Measurements from ENCODE around the gene MGAT5B.

The MGAT5B gene

DNA sequence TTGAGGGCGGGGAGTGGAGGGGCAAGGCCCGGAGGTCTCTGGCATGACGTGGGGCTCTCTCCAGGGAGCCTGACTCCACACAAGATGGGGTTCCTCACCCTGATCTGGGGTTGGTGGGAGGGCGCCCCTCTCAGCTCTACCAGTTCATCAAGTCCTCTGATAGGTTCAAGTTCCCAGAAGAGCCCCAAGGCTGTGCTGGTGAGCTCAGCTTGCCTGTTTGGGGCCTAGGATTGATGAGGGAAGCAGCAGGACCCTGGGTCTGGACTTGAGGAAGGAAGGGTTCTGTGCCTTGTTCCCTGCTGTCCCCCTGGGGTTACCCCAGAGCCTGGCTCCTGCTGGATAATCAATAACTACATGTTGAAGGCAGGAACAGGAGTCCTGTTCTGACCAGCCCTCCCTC is 3.5 kb downstream of the MGAT5B start:
- TF ChIP-seq, protein P1, sequence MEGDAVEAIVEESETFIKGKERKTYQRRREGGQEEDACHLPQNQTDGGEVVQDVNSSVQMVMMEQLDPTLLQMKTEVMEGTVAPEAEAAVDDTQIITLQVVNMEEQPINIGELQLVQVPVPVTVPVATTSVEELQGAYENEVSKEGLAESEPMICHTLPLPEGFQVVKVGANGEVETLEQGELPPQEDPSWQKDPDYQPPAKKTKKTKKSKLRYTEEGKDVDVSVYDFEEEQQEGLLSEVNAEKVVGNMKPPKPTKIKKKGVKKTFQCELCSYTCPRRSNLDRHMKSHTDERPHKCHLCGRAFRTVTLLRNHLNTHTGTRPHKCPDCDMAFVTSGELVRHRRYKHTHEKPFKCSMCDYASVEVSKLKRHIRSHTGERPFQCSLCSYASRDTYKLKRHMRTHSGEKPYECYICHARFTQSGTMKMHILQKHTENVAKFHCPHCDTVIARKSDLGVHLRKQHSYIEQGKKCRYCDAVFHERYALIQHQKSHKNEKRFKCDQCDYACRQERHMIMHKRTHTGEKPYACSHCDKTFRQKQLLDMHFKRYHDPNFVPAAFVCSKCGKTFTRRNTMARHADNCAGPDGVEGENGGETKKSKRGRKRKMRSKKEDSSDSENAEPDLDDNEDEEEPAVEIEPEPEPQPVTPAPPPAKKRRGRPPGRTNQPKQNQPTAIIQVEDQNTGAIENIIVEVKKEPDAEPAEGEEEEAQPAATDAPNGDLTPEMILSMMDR (IDR thresholded peaks at IDR 0.05), result no peak
- H3K4me3 ChIP-seq, result no peak overlapping the region
- no peak overlapping the region for H3K27ac ChIP-seq
- DNase-seq (ENCODE audit: low spot score), result no peak

DNA sequence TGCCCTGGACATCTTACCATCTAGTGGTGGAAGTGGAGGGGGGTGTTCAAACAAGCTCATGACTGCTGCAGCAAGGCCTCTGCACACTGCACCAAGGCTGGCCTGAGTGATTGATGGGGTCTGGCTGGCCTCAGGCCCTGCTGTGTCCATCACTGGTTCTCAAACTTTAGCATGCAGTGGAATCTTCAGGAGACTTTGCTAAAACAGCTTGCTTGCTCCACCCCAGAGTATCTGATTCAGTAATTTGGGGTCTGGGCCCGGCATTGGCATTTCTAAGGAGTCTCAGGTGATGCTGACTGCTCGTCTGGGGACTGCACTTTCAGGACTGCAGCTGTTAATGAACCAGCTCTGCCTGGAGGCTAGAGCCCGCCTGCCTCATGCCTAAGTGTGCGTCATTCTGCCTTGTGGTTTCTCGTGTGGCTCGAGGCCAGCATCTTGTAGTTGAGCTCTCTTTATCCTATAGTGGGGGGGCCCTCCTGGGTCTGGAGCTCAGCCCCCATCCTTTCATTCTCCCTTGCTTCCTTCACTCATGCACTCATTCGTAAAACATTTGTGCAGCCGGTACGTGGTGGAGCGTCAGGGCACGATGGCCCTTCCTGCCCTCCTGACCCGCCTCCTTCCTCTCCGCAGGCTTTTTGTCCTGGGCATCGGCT is 4.1 kb downstream of the MGAT5B start:
- TF ChIP-seq, protein P1 (IDR thresholded peaks at IDR 0.05), result no peak
- Histone ChIP-seq H3K4me3 (no peak overlapping the region), H3K27ac (no peak overlapping the region)
- DNase-seq (ENCODE audit: low spot score), result no peak

DNA sequence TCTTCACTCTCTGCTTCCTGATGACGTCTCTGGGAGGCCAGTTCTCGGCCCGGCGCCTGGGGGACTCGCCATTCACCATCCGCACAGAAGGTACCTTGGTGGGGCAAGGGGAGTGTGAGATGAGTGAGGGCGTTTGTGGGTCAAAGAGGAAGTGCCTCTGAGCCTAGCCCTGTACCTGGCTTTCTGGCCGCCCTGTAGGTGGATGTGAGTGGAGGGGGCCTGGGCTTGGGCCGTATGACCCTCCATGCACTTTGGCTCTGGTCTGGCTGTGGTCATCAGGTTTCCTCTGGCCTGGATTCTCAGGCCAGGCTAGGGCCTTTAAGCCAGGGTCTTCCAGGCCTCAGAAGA is 4.6 kb downstream of the MGAT5B start:
- Histone ChIP-seq H3K27ac (no peak overlapping the region), H3K4me3 (no peak overlapping the region)
- TF ChIP-seq, protein P1 (IDR thresholded peaks at IDR 0.05), result no peak

DNA sequence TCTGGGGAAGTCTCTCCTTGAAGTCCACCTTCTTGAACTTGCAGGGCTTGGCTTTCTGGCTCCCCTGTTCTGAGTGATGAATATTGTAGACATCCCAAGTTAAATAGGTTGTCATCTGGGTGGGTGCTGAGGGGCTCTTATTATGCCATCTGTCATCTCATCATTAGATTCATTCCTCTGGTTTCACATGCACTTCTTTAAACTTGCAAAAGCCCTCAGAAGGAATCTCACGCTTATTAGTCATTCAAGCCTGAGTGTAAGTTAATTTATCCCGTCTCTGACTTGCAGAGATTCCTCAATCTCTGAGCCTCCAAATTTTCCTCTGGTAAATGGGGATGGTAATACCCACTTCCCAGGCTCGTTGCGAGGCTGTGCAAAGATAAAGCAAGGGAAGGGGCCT is 5.7 kb downstream of the MGAT5B start:
- Histone ChIP-seq H3K27ac (no peak overlapping the region), H3K4me3 (no peak overlapping the region)
- no peak for DNase-seq (ENCODE audit: low spot score)
- TF ChIP-seq, protein P1 (IDR thresholded peaks at IDR 0.05), result no peak

More for the DNA sequence above, 4.6 kb downstream of the MGAT5B start:
- no peak for DNase-seq (ENCODE audit: low spot score)

DNA sequence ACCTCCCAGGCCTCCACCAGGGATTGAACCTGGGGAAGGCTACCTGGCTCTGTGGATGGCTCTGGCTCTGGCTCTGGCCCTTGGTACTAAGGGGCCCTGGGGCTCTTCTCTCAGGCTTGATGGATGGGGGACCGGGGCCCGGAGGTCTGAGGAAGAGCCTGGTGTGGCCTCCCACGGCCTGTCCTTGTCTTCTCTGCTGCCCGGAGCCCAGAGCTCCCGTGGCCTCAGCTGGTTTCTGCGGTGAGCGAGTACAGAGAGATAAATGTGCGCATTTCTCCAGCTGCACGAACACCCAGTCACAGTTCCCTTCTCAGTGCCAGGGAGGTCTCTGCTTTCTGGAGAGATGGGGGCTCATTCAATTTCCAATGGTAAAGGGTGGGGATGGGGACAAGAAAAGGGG is 9.2 kb downstream of the MGAT5B start:
- Histone ChIP-seq H3K4me3 (no peak overlapping the region), H3K27ac (no peak overlapping the region)
- TF ChIP-seq, protein P1 (IDR thresholded peaks at IDR 0.05), result no peak
- DNase-seq (ENCODE audit: low spot score), result no peak

DNA sequence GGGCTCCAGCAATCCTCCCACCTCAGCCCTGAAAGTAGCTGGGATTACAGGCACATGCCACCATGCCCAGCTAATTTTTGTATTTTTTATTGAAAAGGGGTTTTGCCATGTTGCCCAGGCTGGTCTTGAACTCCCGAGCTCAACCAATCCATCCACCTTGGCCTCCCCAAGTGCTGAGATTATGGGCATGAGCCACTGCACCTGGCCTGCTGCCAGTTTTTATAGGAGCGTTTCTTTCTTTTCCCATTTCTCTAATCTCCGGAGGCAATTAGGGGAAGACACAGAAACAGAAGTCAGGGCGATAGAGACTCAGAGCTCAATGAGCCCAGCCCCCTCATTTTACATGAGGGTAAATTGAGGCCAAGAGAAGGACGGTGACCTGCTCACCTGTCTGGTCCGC is 10.4 kb downstream of the MGAT5B start:
- no peak overlapping the region for H3K27ac ChIP-seq
- H3K4me3 ChIP-seq, result no peak overlapping the region
- DNase-seq (ENCODE audit: low spot score), result no peak
- TF ChIP-seq, protein P1 (IDR thresholded peaks at IDR 0.05), result no peak

DNA sequence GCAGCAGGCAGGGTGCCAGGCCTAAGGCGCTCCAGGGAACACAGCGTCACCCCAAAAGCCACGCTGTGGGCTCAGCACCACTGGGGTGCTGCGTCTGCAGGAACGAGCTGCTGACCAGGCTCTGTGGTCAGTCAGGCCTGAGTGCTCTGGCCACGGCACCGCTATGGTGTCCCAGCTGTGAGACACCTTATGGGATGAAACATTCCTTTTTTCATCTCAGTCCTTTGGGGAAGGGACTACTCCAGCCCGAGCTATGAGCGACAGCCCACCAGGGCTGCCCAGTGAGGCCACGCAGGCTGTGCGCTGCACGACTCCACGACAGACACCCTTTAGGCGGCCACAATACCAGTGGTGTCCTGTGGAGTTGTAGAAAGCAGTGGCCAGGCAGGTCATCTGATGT is 11.1 kb downstream of the MGAT5B start:
- no peak for DNase-seq (ENCODE audit: low spot score)
- TF ChIP-seq, protein P1 (IDR thresholded peaks at IDR 0.05), result no peak
- Histone ChIP-seq H3K27ac (no peak overlapping the region), H3K4me3 (no peak overlapping the region)
